H9 (cell line): ENCODE results near the gene TMEM204. TPM values are rescaled to one million over a fixed set of nuclear protein-coding genes. Genes with fewer than 3 reads are reported as not detected.

Experiments used
- DNase-seq: peaks from one replicate; pipeline ENCODE4 v3.0.0-alpha.2; 2017
- H2AFZ ChIP-seq: one replicate; pipeline ENCODE4 v1.6.1; 2013; ENCODE audit warnings: mild to moderate bottlenecking, low read length, control low read depth, moderate library complexity
- H2AK5ac ChIP-seq: 2 replicates; pipeline ENCODE4 v1.6.1; 2013; ENCODE audit warnings: low read length, control low read depth, mixed read lengths; ENCODE audit not compliant: insufficient read length
- H2BK120ac ChIP-seq: one replicate; pipeline ENCODE4 v1.6.1; 2013; ENCODE audit warnings: low read depth, mild to moderate bottlenecking, low read length, control low read depth, inconsistent platforms; ENCODE audit not compliant: poor library complexity, severe bottlenecking
- H2BK12ac ChIP-seq: 2 replicates; pipeline ENCODE4 v1.6.1; 2013; ENCODE audit warnings: low read length, control low read depth, mixed read lengths, low read depth; ENCODE audit not compliant: insufficient read length
- H2BK15ac ChIP-seq: 2 replicates; pipeline ENCODE4 v1.6.1; 2013; ENCODE audit warnings: low read depth, low read length, control low read depth
- H2BK20ac ChIP-seq: one replicate; pipeline ENCODE4 v1.6.1; 2013; ENCODE audit warnings: low read depth, mild to moderate bottlenecking, low read length, control low read depth, inconsistent platforms; ENCODE audit not compliant: poor library complexity, severe bottlenecking
- H2BK5ac ChIP-seq: 2 replicates; pipeline ENCODE4 v1.6.1; 2013; ENCODE audit warnings: low read length, control low read depth, mixed read lengths; ENCODE audit not compliant: insufficient read length
- H3K14ac ChIP-seq: 2 replicates; pipeline ENCODE4 v1.6.1; 2013; ENCODE audit warnings: low read length, control low read depth; ENCODE audit not compliant: insufficient read depth
- H3K18ac ChIP-seq: 2 replicates; pipeline ENCODE4 v1.6.1; 2013; ENCODE audit warnings: low read depth, mild to moderate bottlenecking, mixed read lengths, low read length, control low read depth; ENCODE audit not compliant: insufficient read length
- H3K23ac ChIP-seq: 2 replicates; pipeline ENCODE4 v1.6.1; 2013; ENCODE audit warnings: low read length, control low read depth, mixed read lengths, low read depth; ENCODE audit not compliant: insufficient read length
- H3K23me2 ChIP-seq: 2 replicates; pipeline ENCODE4 v1.6.1; 2013; ENCODE audit warnings: low read depth, mild to moderate bottlenecking, mixed read lengths, low read length, control low read depth; ENCODE audit not compliant: insufficient read length, poor library complexity, severe bottlenecking
- H3K27ac ChIP-seq: 2 replicates; pipeline ENCODE4 v1.5.1; 2013; ENCODE audit warnings: low read length, control low read depth, mixed read lengths, low read depth; ENCODE audit not compliant: insufficient read length
- H3K27me3 ChIP-seq: 2 replicates; pipeline ENCODE4 v1.6.1; 2013; ENCODE audit warnings: low read length, control low read depth, inconsistent platforms; ENCODE audit not compliant: insufficient read depth
- H3K4ac ChIP-seq: 2 replicates; pipeline ENCODE4 v1.6.1; 2013; ENCODE audit warnings: low read depth, mild to moderate bottlenecking, control low read depth, inconsistent platforms, low read length, moderate library complexity
- H3K4me1 ChIP-seq: 2 replicates; pipeline ENCODE4 v1.6.1; 2013; ENCODE audit warnings: low read length, control low read depth, inconsistent platforms; ENCODE audit not compliant: insufficient read depth
- H3K4me2 ChIP-seq: 2 replicates; pipeline ENCODE4 v1.6.1; 2013; ENCODE audit warnings: low read length, control low read depth, mixed read lengths; ENCODE audit not compliant: insufficient read length, insufficient read depth
- H3K56ac ChIP-seq: 2 replicates; pipeline ENCODE4 v1.6.1; 2013; ENCODE audit warnings: low read depth, mild to moderate bottlenecking, mixed read lengths, low read length, control low read depth; ENCODE audit not compliant: insufficient read length
- H3K79me1 ChIP-seq: 2 replicates; pipeline ENCODE4 v1.6.1; 2013; ENCODE audit warnings: low read depth, mild to moderate bottlenecking, moderate library complexity, low read length, control low read depth, inconsistent platforms; ENCODE audit not compliant: insufficient read depth, poor library complexity, severe bottlenecking
- H3K79me2 ChIP-seq: 2 replicates; pipeline ENCODE4 v1.6.1; 2013; ENCODE audit warnings: low read length, control low read depth, inconsistent platforms; ENCODE audit not compliant: insufficient read depth
- H3K9ac ChIP-seq: 2 replicates; pipeline ENCODE4 v1.6.1; 2013; ENCODE audit warnings: low read length, control low read depth, mixed read lengths; ENCODE audit not compliant: insufficient read length; ENCODE audit errors: extremely low read depth
- H3K9me3 ChIP-seq: one replicate; pipeline ENCODE4 v1.6.1; 2013; ENCODE audit warnings: low read depth, low read length, inconsistent platforms; ENCODE audit not compliant: control insufficient read depth
- H3T11ph ChIP-seq: one replicate; pipeline ENCODE4 v1.6.1; 2013; ENCODE audit warnings: mild to moderate bottlenecking, low read length, control low read depth, inconsistent platforms
- H4K20me1 ChIP-seq: one replicate; pipeline ENCODE4 v1.6.1; 2013; ENCODE audit not compliant: control insufficient read depth, insufficient read length, insufficient read depth
- H4K5ac ChIP-seq: 2 replicates; pipeline ENCODE4 v1.6.1; 2013; ENCODE audit warnings: low read depth, mild to moderate bottlenecking, mixed read lengths, low read length, control low read depth; ENCODE audit not compliant: insufficient read length
- H4K8ac ChIP-seq: replicated peaks from 2 replicates; pipeline ENCODE4 v1.6.1; 2013; ENCODE audit warnings: low read length, control low read depth, mixed read lengths, low read depth; ENCODE audit not compliant: insufficient read length
- H4K91ac ChIP-seq: 2 replicates; pipeline ENCODE4 v1.6.1; 2013; ENCODE audit warnings: low read depth, mild to moderate bottlenecking, moderate library complexity, mixed read lengths, low read length, control low read depth; ENCODE audit not compliant: insufficient read length
- H3K27ac Mint-ChIP-seq, 3 experiments: 2 replicates in 2 of 3; 3 replicates in 1 of 3; pipeline ENCODE4 v1.8.0; 2020 to 2021; ENCODE audit warnings: mixed read lengths in 3 of 3, mild to moderate bottlenecking in 1 of 3, moderate library complexity in 1 of 3
- H3K27me3 Mint-ChIP-seq: 2 replicates; pipeline ENCODE4 v1.8.0; 2021; ENCODE audit warnings: low read depth, mild to moderate bottlenecking, moderate library complexity, mixed read lengths
- H3K36me3 Mint-ChIP-seq, 3 experiments: 2 replicates in 2 of 3; 3 replicates in 1 of 3; pipeline ENCODE4 v1.8.0; 2020 to 2021; ENCODE audit warnings: low read depth in 3 of 3, mixed read lengths in 3 of 3; ENCODE audit not compliant: insufficient read depth in 1 of 3
- H3K4me1 Mint-ChIP-seq, 2 experiments: 2 replicates each; pipeline ENCODE4 v1.8.0; 2020; ENCODE audit warnings: mixed read lengths in 2 of 2
- H3K4me3 Mint-ChIP-seq, 2 experiments: 2 replicates in 1 of 2; 3 replicates in 1 of 2; pipeline ENCODE4 v1.8.0; 2020 to 2021; ENCODE audit warnings: mild to moderate bottlenecking in 2 of 2, mixed read lengths in 2 of 2, moderate library complexity in 1 of 2
- H3K9me3 Mint-ChIP-seq, 2 experiments: 2 replicates in 1 of 2; 3 replicates in 1 of 2; pipeline ENCODE4 v1.8.0; 2020; ENCODE audit warnings: mild to moderate bottlenecking in 2 of 2, mixed read lengths in 2 of 2, moderate library complexity in 1 of 2
- CTCF ChIP-seq: fragments of 200-600 bp; sonication (generic); conservative IDR thresholded peaks from 3 replicates; pipeline ENCODE4 v1.8.0; 2021; ENCODE audit warnings: antibody characterized with exemption, mild to moderate bottlenecking
- WGBS: extraction: QIAGEN DNeasy Blood & Tissue Kit; methylation state at CpG from one replicate; pipeline ENCODE4 v1.1.7; 2013; ENCODE audit warnings: missing lambda C conversion rate, low lambda C conversion rate, mixed read lengths; ENCODE audit not compliant: insufficient read length; ENCODE audit errors: extremely low coverage; 5-methylcytosine and 5-hydroxymethylcytosine counted together
- total RNA-seq: library from RNA; stranded (reverse); gene quantifications from 2 replicates; pipeline ENCODE4 v1.2.1, GENCODE V29; 2021

Gene TMEM204
- total RNA-seq, 1 experiment from 2014 or later, result not detected

- Histone ChIP-seq H3K27ac (no peak overlapping the region), H2BK20ac (no peak overlapping the region), H4K5ac (no peak overlapping the region), H4K8ac (no peak overlapping the region), H2BK12ac (no peak overlapping the region), H3T11ph (no peak overlapping the region), H3K4ac (no peak overlapping the region), H2BK120ac (no peak overlapping the region), H3K9ac (no peak overlapping the region), H3K56ac (no peak overlapping the region), H3K23me2 (no peaks in the 10 kb centered on the region), H3K79me1 (no peaks in the 10 kb centered on the region), H2AK5ac (no peak overlapping the region), H3K27me3 (no peaks in the 10 kb centered on the region), H3K9me3 (no peaks in the 10 kb centered on the region), H2BK15ac (no peak overlapping the region), H2AFZ (no peak overlapping the region), H3K4me1 (no peaks in the 10 kb centered on the region), H3K18ac (no peak overlapping the region), H3K79me2 (no peaks in the 10 kb centered on the region), H4K20me1 (no peaks in the 10 kb centered on the region), H3K14ac (no peak overlapping the region), H3K23ac (no peak overlapping the region), H4K91ac (no peak overlapping the region), H3K4me2 (no peak overlapping the region), H2BK5ac (no peak overlapping the region)
- H3K9me3 Mint-ChIP-seq, result peaks cover 6 to 15% of the 10 kb centered on the region in 2 experiments; a peak in 3 of 5 replicates
- H3K4me3 Mint-ChIP-seq, result no peak overlapping the region; a peak in 1 of 5 replicates
- peaks cover 10 to 34% (median 31%) of the 10 kb centered on the region in 3 experiments; a peak in 6 of 7 replicates for H3K36me3 Mint-ChIP-seq
- TF ChIP-seq CTCF, result no peak
- no CpG with 5 or more reads among the region's 3 CpGs for WGBS
- H3K4me1 Mint-ChIP-seq, result no peaks in the 10 kb centered on the region
- H3K27ac Mint-ChIP-seq, result no peak overlapping the region
- no peaks in the 10 kb centered on the region; the same call in 1 of the 2 replicates for H3K27me3 Mint-ChIP-seq
- no peak for DNase-seq
Measured at GRCh38 chr16:1514507-1514906, 19.0 kb upstream of the TMEM204 start.
